HepG2 (cell line): ENCODE data around the gene EPB42. TPM values are rescaled to one million over a fixed set of nuclear protein-coding genes. Genes with fewer than 3 reads are reported as not detected.

ENCODE experiments used
- ATAC-seq: fragments of 200-7000 bp; cut with Tn5 transposase; 3 replicates; pipeline ENCODE4 v1.9.1; 2020; ENCODE audit warnings: mild to moderate bottlenecking, moderate library complexity
- BruUV-seq: library from RNA; stranded (reverse); fragments of 400-500 nt; replicated peaks from 2 replicates; lab custom pipeline; 2021; lab: Mats Ljungman, UMichigan
- CTCF ChIA-PET: fragments of 300-600 bp; formaldehyde crosslinking; extraction: SDS; loops from one replicate; lab custom pipeline; 2021; ENCODE audit warnings: low total read pairs, inconsistent platforms, low intra/inter-chr PET ratio; lab: Yijun Ruan, JAX
- POLR2A ChIA-PET: fragments of 350-600 bp; sonication (Branson Sonifier 250); formaldehyde crosslinking; loops from one replicate; lab custom pipeline; 2020; ENCODE audit warnings: antibody characterized with exemption, inconsistent platforms; lab: Yijun Ruan, JAX
- DNase-seq: peaks from one replicate; pipeline ENCODE4 v3.0.0-alpha.2; 2015; ENCODE audit warnings: low spot score
- FAIRE-seq: peaks from 3 replicates; lab custom pipeline; 2011; peaks lifted over from hg19 to GRCh38; lab: Jason Lieb, UNC
- H2AFZ ChIP-seq: one replicate; pipeline ENCODE4 v1.6.1; 2011; ENCODE audit warnings: low read length, inconsistent platforms
- H3K27ac ChIP-seq: fragments of 300-600 bp; 3 replicates; pipeline ENCODE4 v1.8.0; 2011; ENCODE audit warnings: mixed run types, mild to moderate bottlenecking, mixed read lengths, low read length, inconsistent platforms; ENCODE audit not compliant: insufficient read depth; ENCODE audit errors: extremely low read length
- H3K27me3 ChIP-seq, 2 experiments: fragments of 200-600 bp in 1 of 2; 2 replicates in 1 of 2; 3 replicates in 1 of 2; pipeline versions ENCODE4 v1.6.0 to v1.8.0; 2011; ENCODE audit warnings: low read length in 2 of 2, mild to moderate bottlenecking in 2 of 2, moderate library complexity in 2 of 2, inconsistent platforms in 1 of 2; ENCODE audit not compliant: insufficient read depth in 2 of 2, control insufficient read depth in 1 of 2
- H3K36me3 ChIP-seq, 2 experiments: fragments of 200-600 bp in 1 of 2; replicated peaks in 1 of 2; 2 replicates in 1 of 2; 3 replicates in 1 of 2; pipeline versions ENCODE4 v1.5.1 to v1.8.0; 2011; ENCODE audit warnings: low read length in 2 of 2, inconsistent platforms in 1 of 2; ENCODE audit not compliant: insufficient read depth in 2 of 2, control insufficient read depth in 1 of 2
- H3K4me1 ChIP-seq: 2 replicates; pipeline ENCODE4 v1.5.1; 2012; ENCODE audit warnings: low read length, inconsistent platforms; ENCODE audit not compliant: insufficient read depth
- H3K4me2 ChIP-seq: 2 replicates; pipeline ENCODE4 v1.6.0; 2011; ENCODE audit warnings: low read depth, low read length, inconsistent platforms
- H3K4me3 ChIP-seq, 3 experiments: fragments of 200-600 bp in 1 of 3; sonication (generic), shearing (Covaris generic) in 1 of 3; replicated peaks in 1 of 3; 2 replicates each; pipeline ENCODE4 v1.5.1; 2011 to 2016; ENCODE audit warnings: low read length in 3 of 3, inconsistent platforms in 2 of 3, low read depth in 2 of 3, mild to moderate bottlenecking in 2 of 3, control low read depth in 1 of 3, mixed read lengths in 1 of 3; ENCODE audit not compliant: insufficient read depth in 1 of 3
- H3K79me2 ChIP-seq: one replicate; pipeline ENCODE4 v1.6.1; 2011; ENCODE audit warnings: low read length, inconsistent platforms; ENCODE audit not compliant: insufficient read depth
- H3K9ac ChIP-seq: 2 replicates; pipeline ENCODE4 v1.6.0; 2011; ENCODE audit warnings: mild to moderate bottlenecking, low read depth, low read length, inconsistent platforms; ENCODE audit not compliant: insufficient read depth
- H3K9me3 ChIP-seq: 2 replicates; pipeline ENCODE4 v1.5.1; 2012; ENCODE audit warnings: mild to moderate bottlenecking, low read length
- H4K20me1 ChIP-seq: 2 replicates; pipeline ENCODE4 v1.6.0; 2011; ENCODE audit warnings: inconsistent platforms, mild to moderate bottlenecking, low read length, moderate library complexity; ENCODE audit not compliant: insufficient read depth
- CHCHD3 ChIP-seq: sonication (generic); formaldehyde crosslinking; IDR thresholded peaks from 2 replicates; pipeline ENCODE4 v1.8.0; 2022; ENCODE audit warnings: mild to moderate bottlenecking, missing genetic modification reagents, moderate library complexity
- ELK4 ChIP-seq: sonication (generic); formaldehyde crosslinking; IDR thresholded peaks from 2 replicates; pipeline ENCODE4 v1.9.0; 2021; ENCODE audit warnings: missing genetic modification reagents, borderline replicate concordance
- MAFF ChIP-seq: IDR thresholded peaks from 2 replicates; pipeline ENCODE4 v1.6.1; 2011; ENCODE audit warnings: low read depth, low read length, improper control_type of control experiment
- SALL2 ChIP-seq: sonication (generic); formaldehyde crosslinking; IDR thresholded peaks from 2 replicates; pipeline ENCODE4 v1.8.1; 2023; ENCODE audit warnings: mild to moderate bottlenecking, missing genetic modification reagents, inconsistent platforms
- TFE3 ChIP-seq: IDR thresholded peaks from 2 replicates; pipeline ENCODE4 v1.6.1; 2016
- ZSCAN29 ChIP-seq: sonication (generic); formaldehyde crosslinking; conservative IDR thresholded peaks from 2 replicates; pipeline ENCODE4 v1.4.0; 2020; ENCODE audit warnings: mild to moderate bottlenecking, missing genetic modification reagents
- WGBS: methylation state at CpG from one replicate; pipeline ENCODE4 v1.1.6; 2017; ENCODE audit warnings: low lambda C conversion rate; 5-methylcytosine and 5-hydroxymethylcytosine counted together
- in situ Hi-C: cut with HindIII; loops from 2 replicates; pipeline ENCODE4 v1.10.0; 2017; ENCODE audit warnings: low pct_unique_long_range_greater_than_20kb; ENCODE audit not compliant: extremely low pct_ligation_motif_present
- intact Hi-C: fragments of 100-400 bp; cut with micrococcal nuclease; formaldehyde crosslinking; loops from one replicate; pipeline ENCODE4 v1.10.0; 2022; ENCODE audit not compliant: unreplicated experiment
- polyA plus RNA-seq, 8 experiments: library from polyadenylated mRNA; depleted of rRNA in 3 of 8; stranded (reverse) in 7 of 8; unstranded in 1 of 8; fragments of >200 nt; fragmentation: Illumina TruSeq in 4 of 8; extraction: Trizol in 4 of 8; gene quantifications; 2 replicates each; pipeline versions ENCODE4 v1.2.1 to v1.2.3, GENCODE V29; 2011 to 2016; ENCODE audit warnings: low read depth in 4 of 8, missing spikeins in 1 of 8, mixed read lengths in 1 of 8; ENCODE audit not compliant: insufficient read depth in 1 of 8
- total RNA-seq, 5 experiments: library from RNA; depleted of rRNA; stranded (reverse); fragments of >200 nt; fragmentation: Illumina TruSeq; extraction: Trizol; gene quantifications; 2 replicates each; pipeline ENCODE4 v1.2.3, GENCODE V29; 2016; ENCODE audit warnings: low read depth in 1 of 5

The EPB42 gene
- total and polyA plus RNA-seq, 2 of the 13 experiments (the other 11 are each of a cell fraction or from before 2014, with no cell fraction given): not detected

DNA sequence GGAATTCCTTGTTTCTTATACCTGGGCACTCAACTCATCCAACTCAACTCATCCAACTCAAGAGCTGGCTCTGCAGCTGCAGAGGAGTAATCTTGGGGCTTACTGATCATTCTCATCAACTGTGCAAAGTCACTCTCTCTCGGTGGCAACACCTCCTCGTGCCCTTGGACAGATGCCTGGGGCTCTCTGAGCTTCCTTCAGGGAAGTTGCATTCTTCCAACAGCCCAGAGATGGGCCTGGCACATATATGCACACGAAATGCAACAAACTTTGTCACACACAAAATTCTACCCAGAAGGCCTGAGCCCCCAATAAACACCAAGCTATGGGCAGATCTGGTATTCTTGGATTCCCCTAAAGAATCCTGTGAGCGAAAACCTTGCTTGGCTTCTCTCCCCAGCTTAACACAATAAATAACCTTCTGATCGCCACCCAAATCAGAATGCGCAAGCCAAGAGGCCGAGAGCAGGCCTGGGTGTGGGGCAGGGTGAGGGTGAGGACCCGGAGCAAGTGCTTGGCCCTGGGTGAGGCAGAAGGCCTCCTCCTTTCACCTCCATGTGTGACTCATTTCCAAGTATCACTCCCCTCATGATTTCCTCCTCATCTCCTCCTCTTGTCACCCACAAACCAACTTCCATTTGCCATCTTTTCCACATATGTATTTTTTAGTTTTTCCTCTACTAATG is 30.5 kb upstream of the EPB42 start:
- ChIA-PET POLR2A (no interaction called here), CTCF (no interaction called here)
- intact Hi-C loops (no loop called here), in situ Hi-C loops (no loop called here)
- Histone ChIP-seq H3K27me3 (peaks cover 0 to 6% of the 10 kb centered on the region in 2 experiments; a peak in 2 of 5 replicates), H4K20me1 (no peaks in the 10 kb centered on the region), H3K4me1 (no peaks in the 10 kb centered on the region), H2AFZ (no peak overlapping the region), H3K27ac (no peak overlapping the region), H3K36me3 (no peaks in the 10 kb centered on the region), H3K4me2 (no peak overlapping the region), H3K9me3 (no peaks in the 10 kb centered on the region), H3K9ac (no peak overlapping the region), H3K79me2 (no peaks in the 10 kb centered on the region), H3K4me3 (no peak overlapping the region)
- DNase-seq: no peak
- FAIRE-seq: no peak
- no TSS peak for BruUV-seq
- 23% methylated on average over 6 of the region's 8 CpGs for WGBS
- ATAC-seq: no peak
- TF ChIP-seq MAFF: no peak
- TF ChIP-seq TFE3: no peak
- no peak for TF ChIP-seq ELK4 (CRISPR knock-in tag)
- TF ChIP-seq ZSCAN29: no peak
- no peak for TF ChIP-seq SALL2 (CRISPR knock-in tag)
- no peak for TF ChIP-seq CHCHD3
